HepG2 (cell line): ENCODE data around the gene RHD. TPM values are rescaled to one million over a fixed set of nuclear protein-coding genes. Genes with fewer than 3 reads are reported as not detected.
A peak's percentile ranks its signal among the peaks of the same experiment; 100 is the strongest.
"Not testable (repeated sequence)": the region's sequence is repeated elsewhere in the genome, so short reads cannot be mapped to it uniquely, and the experiment has no call there.

Source experiments
- ATAC-seq: fragments of 200-7000 bp; cut with Tn5 transposase; 3 replicates; pipeline ENCODE4 v1.9.1; 2020; ENCODE audit warnings: mild to moderate bottlenecking, moderate library complexity
- BruUV-seq: library from RNA; stranded (reverse); fragments of 400-500 nt; replicated peaks from 2 replicates; lab custom pipeline; 2021; lab: Mats Ljungman, UMichigan
- CTCF ChIA-PET: fragments of 300-600 bp; formaldehyde crosslinking; extraction: SDS; loops from one replicate; lab custom pipeline; 2021; ENCODE audit warnings: low total read pairs, inconsistent platforms, low intra/inter-chr PET ratio; lab: Yijun Ruan, JAX
- POLR2A ChIA-PET: fragments of 350-600 bp; sonication (Branson Sonifier 250); formaldehyde crosslinking; loops from one replicate; lab custom pipeline; 2020; ENCODE audit warnings: antibody characterized with exemption, inconsistent platforms; lab: Yijun Ruan, JAX
- DNase-seq: peaks from one replicate; pipeline ENCODE4 v3.0.0-alpha.2; 2015; ENCODE audit warnings: low spot score
- FAIRE-seq: peaks from 3 replicates; lab custom pipeline; 2011; peaks lifted over from hg19 to GRCh38; lab: Jason Lieb, UNC
- H2AFZ ChIP-seq: one replicate; pipeline ENCODE4 v1.6.1; 2011; ENCODE audit warnings: low read length, inconsistent platforms
- H3K27ac ChIP-seq: fragments of 300-600 bp; 3 replicates; pipeline ENCODE4 v1.8.0; 2011; ENCODE audit warnings: mixed run types, mild to moderate bottlenecking, mixed read lengths, low read length, inconsistent platforms; ENCODE audit not compliant: insufficient read depth; ENCODE audit errors: extremely low read length
- H3K27me3 ChIP-seq, 2 experiments: fragments of 200-600 bp in 1 of 2; 2 replicates in 1 of 2; 3 replicates in 1 of 2; pipeline versions ENCODE4 v1.6.0 to v1.8.0; 2011; ENCODE audit warnings: low read length in 2 of 2, mild to moderate bottlenecking in 2 of 2, moderate library complexity in 2 of 2, inconsistent platforms in 1 of 2; ENCODE audit not compliant: insufficient read depth in 2 of 2, control insufficient read depth in 1 of 2
- H3K36me3 ChIP-seq, 2 experiments: fragments of 200-600 bp in 1 of 2; replicated peaks in 1 of 2; 2 replicates in 1 of 2; 3 replicates in 1 of 2; pipeline versions ENCODE4 v1.5.1 to v1.8.0; 2011; ENCODE audit warnings: low read length in 2 of 2, inconsistent platforms in 1 of 2; ENCODE audit not compliant: insufficient read depth in 2 of 2, control insufficient read depth in 1 of 2
- H3K4me1 ChIP-seq: 2 replicates; pipeline ENCODE4 v1.5.1; 2012; ENCODE audit warnings: low read length, inconsistent platforms; ENCODE audit not compliant: insufficient read depth
- H3K4me2 ChIP-seq: 2 replicates; pipeline ENCODE4 v1.6.0; 2011; ENCODE audit warnings: low read depth, low read length, inconsistent platforms
- H3K4me3 ChIP-seq, 3 experiments: fragments of 200-600 bp in 1 of 3; sonication (generic), shearing (Covaris generic) in 1 of 3; replicated peaks in 1 of 3; 2 replicates each; pipeline ENCODE4 v1.5.1; 2011 to 2016; ENCODE audit warnings: low read length in 3 of 3, inconsistent platforms in 2 of 3, low read depth in 2 of 3, mild to moderate bottlenecking in 2 of 3, control low read depth in 1 of 3, mixed read lengths in 1 of 3; ENCODE audit not compliant: insufficient read depth in 1 of 3
- H3K79me2 ChIP-seq: one replicate; pipeline ENCODE4 v1.6.1; 2011; ENCODE audit warnings: low read length, inconsistent platforms; ENCODE audit not compliant: insufficient read depth
- H3K9ac ChIP-seq: 2 replicates; pipeline ENCODE4 v1.6.0; 2011; ENCODE audit warnings: mild to moderate bottlenecking, low read depth, low read length, inconsistent platforms; ENCODE audit not compliant: insufficient read depth
- H3K9me3 ChIP-seq: 2 replicates; pipeline ENCODE4 v1.5.1; 2012; ENCODE audit warnings: mild to moderate bottlenecking, low read length
- H4K20me1 ChIP-seq: 2 replicates; pipeline ENCODE4 v1.6.0; 2011; ENCODE audit warnings: inconsistent platforms, mild to moderate bottlenecking, low read length, moderate library complexity; ENCODE audit not compliant: insufficient read depth
- ZNF564 ChIP-seq: sonication (generic); formaldehyde crosslinking; IDR thresholded peaks from 2 replicates; pipeline ENCODE4 v1.8.1; 2023; ENCODE audit warnings: mild to moderate bottlenecking, missing genetic modification reagents
- WGBS: methylation state at CpG from one replicate; pipeline ENCODE4 v1.1.6; 2017; ENCODE audit warnings: low lambda C conversion rate; 5-methylcytosine and 5-hydroxymethylcytosine counted together
- in situ Hi-C: cut with HindIII; loops from 2 replicates; pipeline ENCODE4 v1.10.0; 2017; ENCODE audit warnings: low pct_unique_long_range_greater_than_20kb; ENCODE audit not compliant: extremely low pct_ligation_motif_present
- intact Hi-C: fragments of 100-400 bp; cut with micrococcal nuclease; formaldehyde crosslinking; loops from one replicate; pipeline ENCODE4 v1.10.0; 2022; ENCODE audit not compliant: unreplicated experiment
- polyA plus RNA-seq, 8 experiments: library from polyadenylated mRNA; depleted of rRNA in 3 of 8; stranded (reverse) in 7 of 8; unstranded in 1 of 8; fragments of >200 nt; fragmentation: Illumina TruSeq in 4 of 8; extraction: Trizol in 4 of 8; gene quantifications; 2 replicates each; pipeline versions ENCODE4 v1.2.1 to v1.2.3, GENCODE V29; 2011 to 2016; ENCODE audit warnings: low read depth in 4 of 8, missing spikeins in 1 of 8, mixed read lengths in 1 of 8; ENCODE audit not compliant: insufficient read depth in 1 of 8
- total RNA-seq, 5 experiments: library from RNA; depleted of rRNA; stranded (reverse); fragments of >200 nt; fragmentation: Illumina TruSeq; extraction: Trizol; gene quantifications; 2 replicates each; pipeline ENCODE4 v1.2.3, GENCODE V29; 2016; ENCODE audit warnings: low read depth in 1 of 5

Gene RHD
- total and polyA plus RNA-seq, 2 of the 13 experiments (the other 11 are each of a cell fraction or from before 2014, with no cell fraction given) = not detected

DNA sequence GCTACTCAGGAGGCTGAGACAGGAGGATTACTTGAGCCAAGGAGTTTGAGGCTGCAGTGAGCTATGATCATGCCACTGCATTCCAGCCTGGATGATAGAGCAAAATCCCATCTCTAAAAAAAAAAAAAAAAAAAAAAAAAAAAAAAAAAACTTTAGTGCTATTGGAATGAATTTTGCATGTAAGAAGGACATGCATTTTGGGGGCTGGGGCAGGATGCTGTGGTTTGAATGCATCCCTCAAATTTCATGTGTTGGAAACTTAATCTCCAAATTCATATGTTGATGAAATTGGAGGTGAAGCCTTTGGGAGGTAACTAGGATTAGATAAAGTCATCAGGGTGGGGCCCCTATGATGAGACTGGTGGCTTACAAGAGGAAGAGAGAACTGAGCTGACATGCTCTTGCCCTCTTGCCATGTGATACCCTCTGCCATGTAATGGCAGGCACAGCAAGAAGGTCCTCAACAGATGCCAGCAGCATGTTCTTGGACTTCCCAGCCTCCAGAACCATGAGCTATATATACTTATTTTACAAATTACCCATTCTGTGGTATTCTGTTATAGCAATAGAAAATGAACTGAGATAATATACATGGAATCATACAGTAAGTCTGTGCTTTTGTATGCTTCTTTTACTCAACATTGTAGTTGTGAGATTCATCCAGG, 40.6 kb downstream of the RHD start:
- H2AFZ ChIP-seq, H3K9ac ChIP-seq, H3K27ac ChIP-seq, H3K36me3 ChIP-seq, H3K27me3 ChIP-seq, H3K4me3 ChIP-seq, H3K9me3 ChIP-seq, DNase-seq, in situ Hi-C loops, BruUV-seq, H3K4me1 ChIP-seq, FAIRE-seq, ATAC-seq, H3K4me2 ChIP-seq, H3K79me2 ChIP-seq, H4K20me1 ChIP-seq, CTCF ChIA-PET, intact Hi-C loops, POLR2A ChIA-PET: not testable (repeated sequence)
- TF ChIP-seq ZNF564 (CRISPR knock-in tag) = peak; percentile 94; the same call in 1 of the 2 replicates

DNA sequence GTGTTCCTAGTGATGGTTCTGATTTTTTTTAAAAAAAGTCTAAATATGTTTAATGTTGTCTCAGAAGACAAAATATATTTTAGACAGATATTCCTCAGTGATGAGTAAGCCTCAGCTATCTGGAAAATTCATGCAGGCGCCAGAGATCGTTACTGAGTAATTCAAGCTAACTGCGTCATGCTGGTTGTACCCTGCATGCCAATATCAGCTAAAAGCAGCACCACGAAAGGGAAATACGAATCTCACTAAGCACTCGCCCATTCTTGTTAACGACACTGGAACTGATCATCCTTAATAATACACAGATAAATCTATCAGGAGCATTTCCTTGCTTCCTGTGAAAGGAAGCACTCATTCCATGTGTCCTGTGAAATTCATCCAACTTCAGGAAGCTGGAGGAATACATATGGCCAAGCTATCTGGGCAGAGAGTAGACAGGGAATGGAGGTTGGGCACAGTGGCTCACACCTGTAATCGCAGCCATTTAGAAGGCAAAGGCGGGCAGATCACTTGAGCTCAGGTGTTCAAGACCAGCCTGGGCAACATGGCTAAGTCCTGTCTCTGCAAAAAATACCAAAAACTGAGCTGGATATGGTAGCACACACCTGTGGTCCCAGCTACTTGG, 48.1 kb downstream of the RHD start:
- H3K9ac ChIP-seq, in situ Hi-C loops, DNase-seq, FAIRE-seq, intact Hi-C loops, H3K36me3 ChIP-seq, H3K79me2 ChIP-seq, H3K27me3 ChIP-seq, H4K20me1 ChIP-seq, H3K9me3 ChIP-seq, H3K4me1 ChIP-seq, H3K4me2 ChIP-seq, POLR2A ChIA-PET, ATAC-seq, BruUV-seq, H3K4me3 ChIP-seq, H2AFZ ChIP-seq, CTCF ChIA-PET, H3K27ac ChIP-seq: not testable (repeated sequence)
- WGBS = 98% methylated on average over 9 of the region's 9 CpGs

DNA sequence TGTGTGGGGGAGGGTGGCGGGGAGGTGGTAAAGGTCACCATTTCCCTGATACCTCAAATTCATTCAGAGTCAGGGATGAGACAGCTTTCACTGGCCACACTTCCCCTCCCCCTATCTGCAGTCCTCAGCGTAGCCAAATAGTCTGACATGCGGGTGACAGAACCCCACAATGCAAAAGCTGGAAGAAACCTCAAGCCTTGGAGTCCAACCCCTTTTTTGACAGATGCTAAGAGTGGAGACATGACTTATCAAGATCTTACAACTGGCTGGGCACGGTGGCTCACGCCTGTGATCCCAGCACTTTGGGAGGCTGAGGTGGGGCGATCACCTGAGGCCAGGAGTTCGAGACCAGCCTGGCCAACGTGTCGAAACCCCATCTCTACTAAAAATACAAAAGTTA, 49.8 kb downstream of the RHD start:
- H2AFZ ChIP-seq, H3K9ac ChIP-seq, BruUV-seq, DNase-seq, H3K4me1 ChIP-seq, H4K20me1 ChIP-seq, H3K79me2 ChIP-seq, H3K36me3 ChIP-seq, H3K9me3 ChIP-seq, H3K4me3 ChIP-seq, ATAC-seq, POLR2A ChIA-PET, FAIRE-seq, H3K4me2 ChIP-seq, CTCF ChIA-PET, H3K27ac ChIP-seq, intact Hi-C loops, H3K27me3 ChIP-seq, in situ Hi-C loops: not testable (repeated sequence)
- 91% methylated on average over 6 of the region's 9 CpGs for WGBS

DNA sequence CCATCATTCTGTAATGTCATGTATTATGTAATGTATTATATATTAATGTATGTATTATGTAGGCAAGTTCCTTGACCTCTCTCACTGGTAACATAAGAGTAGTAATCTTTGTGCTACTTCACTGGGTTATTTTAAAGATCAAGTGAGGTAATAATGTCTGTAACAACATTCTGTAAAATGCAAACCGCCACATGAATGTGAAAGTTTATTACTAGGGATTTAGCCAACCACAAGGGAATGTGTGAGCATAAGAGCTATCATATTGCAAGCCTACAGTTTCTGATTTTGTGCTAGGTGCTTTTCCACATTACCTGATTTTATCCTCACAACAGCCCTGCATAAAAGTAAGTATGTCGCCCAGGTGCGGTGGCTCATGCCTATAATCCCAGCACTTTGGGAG, 52.1 kb downstream of the RHD start:
- FAIRE-seq, BruUV-seq, in situ Hi-C loops, H3K27me3 ChIP-seq, H3K79me2 ChIP-seq, H3K27ac ChIP-seq, H3K36me3 ChIP-seq, ATAC-seq, DNase-seq, POLR2A ChIA-PET, H3K9ac ChIP-seq, H4K20me1 ChIP-seq, H3K4me2 ChIP-seq, H3K4me1 ChIP-seq, H2AFZ ChIP-seq, H3K4me3 ChIP-seq, intact Hi-C loops, CTCF ChIA-PET, H3K9me3 ChIP-seq: not testable (repeated sequence)
- WGBS = 92% methylated on average over 2 of the region's 3 CpGs
